Measurements from ENCODE around the gene ACHE.

ACHE gene

GRCh38 chr7:100888291-100888987 lies 7.2 kb downstream of the ACHE start:
- Histone ChIP-seq H3K36me3 (ENCODE audit: insufficient read depth, low read depth, low read length) (peaks cover 54% of the 10 kb centered on the region), H3K4me1 (ENCODE audit: insufficient read depth, low read length) (peaks cover 10% of the 10 kb centered on the region), H3K9me3 (ENCODE audit: insufficient read depth, low read depth, low read length) (no peaks in the 10 kb centered on the region), H3K27me3 (ENCODE audit: insufficient read depth, low read length) (no peaks in the 10 kb centered on the region), H3K4me3 (ENCODE audit: low read length) (peak overlapping the region; percentile 70), H3K27ac (ENCODE audit: low read length) (peak overlapping the region; percentile 61), H3K9ac (ENCODE audit: low read depth, low read length) (peak overlapping the region; percentile 89)

GRCh38 chr7:100887516-100888290 lies 8.0 kb downstream of the ACHE start:
- Histone ChIP-seq H3K9me3 (ENCODE audit: insufficient read depth, low read depth, low read length) (no peaks in the 10 kb centered on the region), H3K9ac (ENCODE audit: low read depth, low read length) (peak overlapping the region; percentile 89; the same call in 1 of the 2 replicates), H3K27me3 (ENCODE audit: insufficient read depth, low read length) (no peaks in the 10 kb centered on the region), H3K27ac (ENCODE audit: low read length) (no peak overlapping the region), H3K36me3 (ENCODE audit: insufficient read depth, low read depth, low read length) (peaks cover 62% of the 10 kb centered on the region), H3K4me1 (ENCODE audit: insufficient read depth, low read length) (peaks cover 10% of the 10 kb centered on the region), H3K4me3 (ENCODE audit: low read length) (peak overlapping the region; percentile 70; the same call in 1 of the 2 replicates)

- Histone ChIP-seq H3K9me3 (ENCODE audit: insufficient read depth, low read depth, low read length) (no peaks in the 10 kb centered on the region), H3K27ac (ENCODE audit: low read length) (no peak overlapping the region), H3K36me3 (ENCODE audit: insufficient read depth, low read depth, low read length) (peaks cover 69% of the 10 kb centered on the region), H3K4me3 (ENCODE audit: low read length) (no peak overlapping the region), H3K27me3 (ENCODE audit: insufficient read depth, low read length) (no peaks in the 10 kb centered on the region), H3K4me1 (ENCODE audit: insufficient read depth, low read length) (peaks cover 10% of the 10 kb centered on the region), H3K9ac (ENCODE audit: low read depth, low read length) (no peak overlapping the region)
Measured at GRCh38 chr7:100886936-100887515, 8.7 kb downstream of the ACHE start.

- Histone ChIP-seq H3K4me1 (ENCODE audit: insufficient read depth, low read length) (peaks cover 6% of the 10 kb centered on the region), H3K9ac (ENCODE audit: low read depth, low read length) (no peak overlapping the region), H3K9me3 (ENCODE audit: insufficient read depth, low read depth, low read length) (no peaks in the 10 kb centered on the region), H3K36me3 (ENCODE audit: insufficient read depth, low read depth, low read length) (peaks cover 75% of the 10 kb centered on the region), H3K27me3 (ENCODE audit: insufficient read depth, low read length) (no peaks in the 10 kb centered on the region), H3K27ac (ENCODE audit: low read length) (no peak overlapping the region), H3K4me3 (ENCODE audit: low read length) (no peak overlapping the region)
Measured at GRCh38 chr7:100886142-100886935, 9.3 kb downstream of the ACHE start.

- Histone ChIP-seq H3K9ac (ENCODE audit: low read depth, low read length) (no peak overlapping the region), H3K27me3 (ENCODE audit: insufficient read depth, low read length) (no peaks in the 10 kb centered on the region), H3K27ac (ENCODE audit: low read length) (no peak overlapping the region), H3K9me3 (ENCODE audit: insufficient read depth, low read depth, low read length) (no peaks in the 10 kb centered on the region), H3K4me3 (ENCODE audit: low read length) (no peak overlapping the region), H3K36me3 (ENCODE audit: insufficient read depth, low read depth, low read length) (peaks cover 83% of the 10 kb centered on the region), H3K4me1 (ENCODE audit: insufficient read depth, low read length) (peaks cover 5% of the 10 kb centered on the region)
Measured at GRCh38 chr7:100885440-100886141, 10.1 kb downstream of the ACHE start.

DNA sequence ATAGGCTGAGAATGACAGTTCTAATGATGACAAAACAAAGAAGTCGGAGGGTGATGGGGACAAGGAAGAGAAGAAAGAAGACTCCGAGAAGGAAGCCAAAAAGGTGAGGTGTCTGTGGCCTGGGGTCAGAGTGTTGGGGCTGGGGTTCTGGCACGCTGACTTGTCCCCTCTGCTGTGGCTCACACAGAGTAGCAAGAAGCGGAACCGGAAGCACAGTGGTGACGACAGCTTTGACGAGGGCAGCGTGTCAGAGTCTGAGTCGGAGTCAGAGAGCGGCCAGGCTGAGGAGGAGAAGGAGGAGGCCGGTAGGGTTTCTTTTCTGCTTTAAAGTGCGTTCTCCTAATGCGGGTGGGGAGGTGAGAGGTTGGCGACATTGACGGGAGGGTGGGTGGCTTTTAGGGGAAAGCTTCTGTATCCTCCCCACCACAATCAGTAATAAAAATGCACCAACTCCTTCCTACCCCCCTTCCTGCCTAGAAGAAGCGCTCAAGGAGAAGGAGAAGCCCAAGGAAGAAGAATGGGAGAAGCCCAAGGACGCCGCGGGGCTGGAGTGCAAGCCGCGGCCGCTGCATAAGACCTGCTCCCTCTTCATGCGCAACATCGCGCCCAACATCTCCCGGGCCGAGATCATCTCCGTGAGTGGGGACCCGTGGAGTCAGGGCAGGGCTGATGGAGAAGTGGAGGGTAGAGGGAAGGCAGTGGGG lies 10.8 kb downstream of the ACHE start:
- H3K4me1 ChIP-seq (ENCODE audit: insufficient read depth, low read length) = peaks cover 5% of the 10 kb centered on the region

GRCh38 chr7:100882785-100883526 lies 12.7 kb downstream of the ACHE start:
- H3K9me3 ChIP-seq (ENCODE audit: insufficient read depth, low read depth, low read length) = no peaks in the 10 kb centered on the region
- H3K9ac ChIP-seq (ENCODE audit: low read depth, low read length) = no peak overlapping the region
- no peak overlapping the region for H3K27ac ChIP-seq (ENCODE audit: low read length)
- H3K27me3 ChIP-seq (ENCODE audit: insufficient read depth, low read length) = no peaks in the 10 kb centered on the region
- H3K36me3 ChIP-seq (ENCODE audit: insufficient read depth, low read depth, low read length) = peaks cover 99% of the 10 kb centered on the region
- H3K4me3 ChIP-seq (ENCODE audit: low read length) = no peak overlapping the region
- H3K4me1 ChIP-seq (ENCODE audit: insufficient read depth, low read length) = no peaks in the 10 kb centered on the region; the same call in none of the 2 replicates

More for the DNA sequence above, 10.8 kb downstream of the ACHE start:
- peaks cover 89% of the 10 kb centered on the region for H3K36me3 ChIP-seq (ENCODE audit: insufficient read depth, low read depth, low read length)
- no peaks in the 10 kb centered on the region for H3K9me3 ChIP-seq (ENCODE audit: insufficient read depth, low read depth, low read length)
- no peak overlapping the region for H3K27ac ChIP-seq (ENCODE audit: low read length)
- H3K4me3 ChIP-seq (ENCODE audit: low read length) = no peak overlapping the region
- no peaks in the 10 kb centered on the region for H3K27me3 ChIP-seq (ENCODE audit: insufficient read depth, low read length)
- H3K9ac ChIP-seq (ENCODE audit: low read depth, low read length) = no peak overlapping the region

GRCh38 chr7:100882201-100882600 lies 13.5 kb downstream of the ACHE start:
- no peaks in the 10 kb centered on the region; the same call in none of the 2 replicates for H3K4me1 ChIP-seq (ENCODE audit: insufficient read depth, low read length)
- H3K36me3 ChIP-seq (ENCODE audit: insufficient read depth, low read depth, low read length) = peaks cover 99% of the 10 kb centered on the region
- no peak overlapping the region for H3K9ac ChIP-seq (ENCODE audit: low read depth, low read length)

DNA sequence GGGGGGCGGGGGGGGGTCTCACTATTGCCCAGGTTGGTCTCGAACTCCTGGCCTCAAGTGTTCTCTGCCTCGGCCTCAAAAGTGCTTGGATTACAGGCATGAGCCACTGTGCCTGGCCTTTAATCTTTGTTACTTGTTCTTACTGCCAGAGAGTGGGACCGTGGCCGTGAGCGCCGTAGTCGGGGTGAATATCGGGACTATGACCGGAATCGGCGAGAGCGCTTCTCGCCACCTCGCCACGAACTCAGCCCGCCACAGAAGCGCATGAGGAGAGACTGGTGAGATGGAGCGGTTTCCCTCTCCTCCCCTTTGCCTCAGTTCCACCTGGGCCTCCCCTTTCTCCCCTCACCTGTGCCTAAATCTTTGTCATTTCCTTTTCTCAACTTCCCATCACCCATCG lies 14.6 kb downstream of the ACHE start:
- Histone ChIP-seq H3K36me3 (ENCODE audit: insufficient read depth, low read depth, low read length) (peaks cover 99% of the 10 kb centered on the region), H3K9ac (ENCODE audit: low read depth, low read length) (no peak overlapping the region), H3K27me3 (ENCODE audit: insufficient read depth, low read length) (no peaks in the 10 kb centered on the region), H3K27ac (ENCODE audit: low read length) (no peak overlapping the region), H3K4me3 (ENCODE audit: low read length) (no peak overlapping the region), H3K4me1 (ENCODE audit: insufficient read depth, low read length) (peaks cover 6% of the 10 kb centered on the region; the same call in 1 of the 2 replicates), H3K9me3 (ENCODE audit: insufficient read depth, low read depth, low read length) (no peaks in the 10 kb centered on the region)

More at GRCh38 chr7:100882201-100882600, 13.5 kb downstream of the ACHE start:
- Histone ChIP-seq H3K9me3 (ENCODE audit: insufficient read depth, low read depth, low read length) (no peaks in the 10 kb centered on the region), H3K27me3 (ENCODE audit: insufficient read depth, low read length) (no peaks in the 10 kb centered on the region), H3K27ac (ENCODE audit: low read length) (no peak overlapping the region), H3K4me3 (ENCODE audit: low read length) (no peak overlapping the region)

- Histone ChIP-seq H3K27ac (ENCODE audit: low read length) (no peak overlapping the region), H3K36me3 (ENCODE audit: insufficient read depth, low read depth, low read length) (peaks cover 95% of the 10 kb centered on the region), H3K9me3 (ENCODE audit: insufficient read depth, low read depth, low read length) (no peaks in the 10 kb centered on the region), H3K4me1 (ENCODE audit: insufficient read depth, low read length) (peaks cover 6% of the 10 kb centered on the region; the same call in 1 of the 2 replicates), H3K9ac (ENCODE audit: low read depth, low read length) (no peak overlapping the region), H3K4me3 (ENCODE audit: low read length) (no peak overlapping the region), H3K27me3 (ENCODE audit: insufficient read depth, low read length) (no peaks in the 10 kb centered on the region)
Measured at GRCh38 chr7:100880645-100881044, 15.0 kb downstream of the ACHE start.

Measured in iPS-20b (cell line).